Measurements from ENCODE around the gene TIGD3. TPM values are rescaled to one million over a fixed set of nuclear protein-coding genes. Genes with fewer than 3 reads are reported as not detected.

TIGD3 gene
- total and polyA plus RNA-seq, 7 donors: 0.14 to 0.96 (median 0.36) TPM; not detected in 2

DNA sequence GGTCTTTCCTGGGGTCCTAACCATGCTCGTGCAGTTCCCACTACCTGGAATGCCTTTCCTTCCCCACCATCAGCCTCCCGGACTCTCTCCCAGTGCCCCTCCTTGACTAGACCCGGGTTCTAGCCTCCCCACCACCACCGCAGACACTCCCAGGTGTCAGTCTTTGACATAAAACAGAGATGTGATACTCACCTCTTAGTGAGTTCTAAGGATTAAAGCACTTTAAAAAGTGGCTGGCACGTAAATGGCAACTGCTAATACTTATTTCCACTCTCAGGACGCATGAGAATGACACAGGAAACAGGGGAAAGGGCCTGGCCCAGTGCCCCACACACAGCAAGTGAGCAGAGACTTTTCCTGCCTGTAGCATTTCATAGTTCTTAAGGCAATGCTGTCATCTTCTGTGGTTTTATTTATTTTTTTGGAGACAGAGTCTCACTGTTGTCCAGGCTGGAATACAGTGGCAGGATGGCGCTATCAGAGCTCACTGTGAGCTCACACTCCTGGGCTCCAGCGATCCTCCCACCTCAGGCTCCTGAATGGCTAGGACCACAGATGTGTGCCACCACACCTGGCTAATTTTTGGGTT lies 29.8 kb downstream of the TIGD3 start:
- intact Hi-C loops (cut with DNase I): loop anchor here (5.0 kb wide), 1 partner anchor 83 kb away; no protein-coding TSS in a partner anchor
- H3K27ac ChIP-seq: peak overlapping the region; percentile 95 to 99 (median 96)
- H3K27me3 ChIP-seq: no peaks in the 10 kb centered on the region
- H3K9me3 ChIP-seq: no peaks in the 10 kb centered on the region
- H3K4me3 ChIP-seq: no peak overlapping the region
- 81 to 82% methylated on average over 8 of the region's 8 CpGs for WGBS, 2 donors
- DNase-seq: no peak
- TF ChIP-seq CTCF (IDR thresholded peaks at IDR 0.05) (no peak), POLR2AphosphoS5 (IDR thresholded peaks at IDR 0.05) (no peak), POLR2A (IDR thresholded peaks at IDR 0.05) (no peak), EP300 (IDR thresholded peaks at IDR 0.05) (no peak)
- no peaks in the 10 kb centered on the region for H3K36me3 ChIP-seq
- H3K4me1 ChIP-seq: peaks cover 0 to 81% (median 68%) of the 10 kb centered on the region in 4 donors

GRCh38 chr11:65386307-65387140 lies 32.0 kb downstream of the TIGD3 start, which contains the start of gene FRMD8:
Gene FRMD8 (plus strand): TSS chr11:65386637. CDS start chr11:65387037, 400 bp downstream.
- Histone ChIP-seq H3K4me1 (peaks cover 0 to 91% (median 84%) of the 10 kb centered on the region in 4 donors), H3K9me3 (no peaks in the 10 kb centered on the region), H3K27me3 (no peaks in the 10 kb centered on the region), H3K4me3 (peak within 1 kb of the TSS; percentile 74 to 95 (median 89)), H3K27ac (peak within 1 kb of the TSS; percentile 95 to 99 (median 96)), H3K36me3 (no peaks in the 10 kb centered on the region)
- peak; percentile 79 for TF ChIP-seq POLR2A (IDR thresholded peaks at IDR 0.05)
- peak; percentile 86 to 98 (median 92) for TF ChIP-seq POLR2AphosphoS5 (IDR thresholded peaks at IDR 0.05)
- TF ChIP-seq CTCF (IDR thresholded peaks at IDR 0.05): no peak
- no peak for TF ChIP-seq EP300 (IDR thresholded peaks at IDR 0.05)
- intact Hi-C loops (cut with DNase I): no loop called here
- 1 to 2% methylated on average over 76 of the region's 76 CpGs for WGBS, 2 donors
- peak; percentile 97 for DNase-seq

- intact Hi-C loops (cut with DNase I): no loop called here
- peaks cover 0 to 11% (median 4%) of the 10 kb centered on the region in 4 donors for H3K36me3 ChIP-seq
- no peaks in the 10 kb centered on the region for H3K9me3 ChIP-seq
- WGBS, 2 donors: 94 to 95% methylated on average over 4 of the region's 4 CpGs
- no peak for DNase-seq
- TF ChIP-seq EP300 (IDR thresholded peaks at IDR 0.05) (no peak), POLR2A (IDR thresholded peaks at IDR 0.05) (no peak), POLR2AphosphoS5 (IDR thresholded peaks at IDR 0.05) (no peak), CTCF (IDR thresholded peaks at IDR 0.05) (no peak)
- H3K27me3 ChIP-seq: no peaks in the 10 kb centered on the region
- no peak overlapping the region for H3K4me3 ChIP-seq
- peaks cover 0 to 80% (median 66%) of the 10 kb centered on the region in 4 donors for H3K4me1 ChIP-seq
- peak overlapping the region in 1 of 4 donors; percentile 17 for H3K27ac ChIP-seq
These were observed 34.2 kb downstream of the TIGD3 start for GRCh38 chr11:65388731-65389130.

DNA sequence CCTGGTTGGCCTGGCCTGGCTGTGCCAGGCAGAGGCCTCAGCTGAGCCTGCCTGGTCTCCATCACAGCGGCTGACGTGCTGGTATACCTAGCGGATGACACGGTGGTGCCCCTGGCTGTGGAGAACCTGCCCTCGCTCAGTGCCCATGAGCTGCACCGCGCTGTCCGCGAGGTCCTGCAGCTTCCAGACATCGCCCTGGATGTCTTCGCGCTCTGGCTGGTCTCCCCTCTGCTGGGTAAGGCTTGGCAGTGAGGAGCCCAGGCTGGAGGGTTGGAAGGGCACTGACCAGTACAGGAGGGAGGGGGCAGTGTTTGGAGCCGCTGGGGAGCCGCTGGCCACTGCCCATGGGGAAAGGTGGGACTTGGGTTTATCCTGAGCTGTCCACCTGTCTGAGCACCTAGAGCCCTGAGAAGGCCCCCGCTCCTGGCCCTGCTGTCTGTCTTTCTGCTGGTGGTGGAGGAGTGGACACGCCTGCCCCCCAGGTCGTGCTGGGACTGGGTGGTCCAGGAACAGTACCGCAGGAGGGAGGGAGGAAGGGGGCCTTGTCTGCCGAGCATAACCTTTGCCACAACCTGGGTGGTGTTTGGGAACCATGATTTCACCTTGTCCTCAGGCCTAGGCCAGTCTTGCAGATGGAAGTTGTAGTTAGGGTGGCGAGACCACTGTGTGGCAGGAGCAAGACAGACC lies 34.9 kb downstream of the TIGD3 start:
- TF ChIP-seq POLR2A (IDR thresholded peaks at IDR 0.05) (no peak), CTCF (IDR thresholded peaks at IDR 0.05) (no peak), EP300 (IDR thresholded peaks at IDR 0.05) (no peak), POLR2AphosphoS5 (IDR thresholded peaks at IDR 0.05) (no peak)
- H3K27me3 ChIP-seq: no peaks in the 10 kb centered on the region
- intact Hi-C loops (cut with DNase I): no loop called here
- H3K36me3 ChIP-seq: peaks cover 0 to 15% (median 7%) of the 10 kb centered on the region in 4 donors
- peak overlapping the region; percentile 54 to 66 (median 58) for H3K27ac ChIP-seq
- DNase-seq: peak; percentile 63
- peaks cover 0 to 73% (median 59%) of the 10 kb centered on the region in 4 donors for H3K4me1 ChIP-seq
- no peak overlapping the region for H3K4me3 ChIP-seq
- H3K9me3 ChIP-seq: no peaks in the 10 kb centered on the region
- WGBS, 2 donors: 92 to 93% methylated on average over 20 of the region's 20 CpGs
